Stimulated activated CD4-positive, alpha-beta T cell treated with anti-CD3 and anti-CD28 coated beads, TNF-alpha, amount 100 ng/mL, for 24 hours (primary cell): ENCODE results near the gene LMAN2L.
"Not testable (repeated sequence)": the region's sequence is repeated elsewhere in the genome, so short reads cannot be mapped to it uniquely, and the experiment has no call there.

Source experiments
- DNase-seq, 3 experiments: peaks; one replicate each; pipeline ENCODE4 v3.0.0-alpha.2; 2020; ENCODE audit warnings: low read depth in 3 of 3

LMAN2L gene

DNA sequence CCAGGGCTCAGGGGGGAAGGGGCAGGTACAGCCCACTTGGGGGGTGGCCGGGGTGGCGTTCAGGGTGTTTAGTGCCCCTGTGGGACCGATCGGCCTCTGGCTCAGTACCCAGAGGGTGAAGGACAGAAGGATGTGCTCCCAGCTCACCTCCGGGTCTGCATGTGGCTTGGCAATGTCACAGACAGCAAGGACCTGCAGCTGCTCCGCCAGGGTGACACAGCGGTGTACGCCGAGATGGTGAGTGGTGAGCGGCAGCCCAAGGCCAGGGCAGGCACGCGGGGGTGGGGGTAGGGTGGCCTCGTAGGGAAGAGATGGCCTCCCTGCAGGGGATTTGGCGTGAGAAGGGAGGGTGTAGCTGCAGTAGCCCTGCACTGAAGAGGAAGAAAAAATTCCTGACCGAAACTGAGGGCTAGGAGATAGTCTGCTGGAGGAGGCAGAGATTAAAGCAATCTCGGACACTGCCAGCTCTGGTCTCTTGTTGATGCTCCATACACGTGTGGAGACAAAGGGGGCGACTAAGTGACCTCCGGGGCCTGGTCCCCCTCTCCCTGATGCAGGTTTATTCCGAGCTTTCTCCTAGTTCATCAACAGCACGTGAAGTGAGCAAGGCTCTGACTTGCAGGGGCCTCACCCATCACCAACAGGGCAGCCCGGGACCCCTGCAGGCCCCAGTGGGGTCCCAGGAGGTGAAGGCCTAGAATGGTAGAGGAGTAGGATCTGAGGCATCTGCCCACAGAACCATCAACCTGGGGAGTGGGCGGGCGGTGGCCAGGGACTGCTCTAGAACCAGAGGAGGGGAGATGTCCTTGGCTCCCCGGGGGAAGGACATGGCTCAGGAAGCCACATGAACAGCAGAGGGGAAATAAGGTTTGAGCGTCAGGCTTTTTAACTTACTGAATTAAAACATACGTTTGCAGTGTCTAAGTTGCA lies 51.9 kb downstream of the LMAN2L start:
- DNase-seq = no peak

DNA sequence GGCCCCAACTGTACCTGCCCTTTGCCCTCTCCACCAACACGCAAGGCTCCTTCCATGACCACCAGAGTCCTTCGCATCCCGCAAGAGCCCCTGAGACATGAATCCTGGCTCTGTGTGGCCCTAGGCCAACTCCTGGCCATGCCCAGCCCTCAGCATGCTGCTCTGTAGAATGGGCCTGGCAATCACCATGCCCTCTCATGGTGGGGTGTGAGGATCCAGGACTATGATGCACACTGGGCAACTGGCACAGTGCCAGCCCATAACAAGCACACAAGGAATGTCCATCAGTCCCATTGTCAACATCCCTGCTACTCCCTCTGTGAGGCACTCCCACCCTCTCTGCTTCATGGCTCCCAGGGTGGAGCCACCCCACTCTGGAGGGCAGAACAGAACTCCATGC lies 52.6 kb downstream of the LMAN2L start:
- DNase-seq = no peak

DNA sequence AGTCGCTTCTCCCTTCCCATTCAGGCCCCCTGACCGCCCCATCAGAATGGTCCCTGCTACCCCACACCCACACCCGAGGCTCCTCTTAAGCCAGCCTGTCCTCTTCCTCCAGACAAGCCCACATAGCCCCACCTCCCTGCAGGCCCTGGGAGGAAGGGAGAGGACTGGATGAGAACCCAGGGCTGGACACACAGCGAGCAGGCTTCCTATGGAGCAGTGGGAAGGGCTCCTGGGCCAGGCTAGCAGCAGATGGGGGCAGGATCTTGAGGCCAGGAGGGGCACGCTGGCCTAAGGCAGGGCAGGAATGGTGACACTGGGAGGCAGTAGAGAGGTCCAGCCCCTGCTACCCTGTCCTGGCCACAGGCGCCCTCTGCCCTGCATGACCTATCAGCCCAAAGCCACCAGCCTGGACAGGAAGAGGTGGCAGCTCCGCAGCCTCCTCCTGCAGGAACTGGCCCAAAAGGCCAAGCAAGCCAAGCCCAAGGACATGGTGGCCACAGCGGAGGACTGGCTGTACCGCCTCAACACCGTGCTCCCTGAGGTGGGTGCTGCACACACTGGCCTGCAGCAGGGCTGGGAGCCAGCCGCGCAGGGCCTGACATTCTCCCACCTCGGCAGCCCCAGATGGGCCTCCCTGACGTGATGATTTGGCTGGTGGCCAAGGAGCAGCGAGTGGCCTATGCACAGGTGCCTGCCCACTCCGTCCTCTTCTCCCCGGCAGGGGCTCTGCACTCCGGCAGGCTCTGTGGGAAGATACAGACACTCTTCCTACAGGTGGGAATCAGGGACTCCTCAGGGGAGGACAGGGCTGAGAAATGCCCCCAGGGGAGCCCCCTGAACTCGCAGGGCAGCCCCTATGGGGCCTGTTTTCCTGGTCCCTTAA lies 54.0 kb downstream of the LMAN2L start:
- no peak for DNase-seq

DNA sequence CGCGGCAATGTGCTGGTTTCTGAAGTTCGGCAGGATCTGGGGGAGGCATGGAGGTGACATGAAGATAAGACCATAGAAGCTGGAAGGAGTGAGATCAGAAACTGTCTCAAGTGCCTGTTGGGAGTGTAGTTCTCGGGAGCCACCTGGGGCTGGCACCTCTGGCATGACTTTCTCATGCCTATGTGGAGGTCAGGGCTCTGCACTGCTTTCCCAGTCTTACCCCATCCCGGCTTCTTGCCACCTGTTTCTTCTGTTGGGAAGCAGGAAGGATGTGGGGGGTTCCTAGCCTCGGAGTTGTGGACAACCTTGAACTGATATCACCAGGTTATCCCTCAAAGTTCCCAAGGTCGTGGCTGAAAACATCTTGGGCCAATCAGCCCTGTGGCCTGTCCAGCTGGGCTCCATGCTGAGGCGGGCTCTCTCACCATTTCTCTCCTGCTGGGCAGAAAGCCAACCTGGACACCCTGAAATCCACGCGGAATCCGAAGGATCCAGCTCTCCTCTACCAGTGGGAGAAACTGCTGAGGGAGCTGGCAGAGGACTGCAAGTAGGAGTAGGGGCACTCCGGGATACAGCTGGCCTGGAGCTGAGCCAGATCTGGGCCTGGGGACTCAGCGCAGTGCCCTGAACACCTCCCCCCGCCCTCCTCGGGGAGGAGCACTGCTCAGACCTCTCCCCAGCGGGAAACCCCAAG lies 54.8 kb downstream of the LMAN2L start:
- no peak for DNase-seq

DNA sequence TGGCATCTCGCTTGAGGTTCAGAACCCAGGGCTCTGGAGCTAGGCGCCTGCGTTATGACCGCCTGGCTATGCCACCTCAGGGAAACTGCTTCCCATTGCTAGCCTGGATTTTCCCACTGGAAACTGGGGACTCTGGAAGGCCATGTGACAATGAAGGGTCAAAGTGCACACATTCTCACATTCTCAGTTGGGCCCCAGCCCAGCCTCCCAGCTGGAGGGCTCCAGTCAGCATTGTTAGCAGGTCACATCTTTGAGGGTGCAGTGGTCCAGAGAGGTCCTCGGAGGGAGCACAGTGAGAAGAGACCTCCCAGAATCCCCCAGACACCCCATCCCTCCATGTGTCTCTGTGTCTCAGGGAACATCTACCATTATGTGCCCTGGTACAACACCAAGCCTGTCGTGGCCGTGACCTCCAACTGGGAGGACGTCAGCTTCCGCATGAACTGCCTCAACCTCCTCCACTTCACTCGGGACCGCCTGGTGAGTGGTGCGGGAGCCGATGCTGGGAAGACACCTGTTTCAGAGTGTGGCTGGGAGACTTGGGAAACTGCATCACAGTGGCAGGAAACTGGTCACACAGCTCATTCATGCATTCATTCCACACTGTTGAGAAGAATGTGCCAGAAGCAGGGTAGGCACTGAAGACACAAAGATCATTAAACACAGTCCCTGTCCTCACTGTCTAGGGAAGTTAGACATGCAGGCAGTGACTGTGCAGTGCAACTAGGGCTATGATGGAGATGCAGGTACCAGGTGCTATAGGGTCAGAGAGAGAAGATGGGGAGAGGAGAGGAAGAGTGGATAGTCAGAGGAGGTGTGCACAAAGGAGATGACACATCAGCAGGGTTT lies 55.7 kb downstream of the LMAN2L start:
- no peak for DNase-seq

DNA sequence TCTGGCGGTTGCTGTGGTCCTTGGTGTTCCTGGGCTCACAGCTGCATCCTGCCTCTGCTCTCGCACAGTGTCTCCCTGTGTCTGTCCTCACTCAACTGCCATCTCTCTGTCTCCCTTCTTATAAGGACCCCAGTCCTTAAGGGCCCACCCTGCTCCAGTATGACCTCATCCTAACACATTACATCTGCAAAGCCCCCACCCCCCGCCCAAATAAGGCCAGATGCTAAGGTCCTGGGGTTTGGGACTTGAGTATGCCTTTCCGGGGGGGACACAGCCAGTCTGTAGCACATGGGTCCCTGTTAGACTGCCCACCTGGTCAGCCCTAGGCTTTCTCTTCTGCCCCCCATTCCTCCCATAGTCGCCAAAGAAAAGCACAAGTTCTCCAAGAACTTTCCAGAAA lies 56.6 kb downstream of the LMAN2L start:
- no peak for DNase-seq

DNA sequence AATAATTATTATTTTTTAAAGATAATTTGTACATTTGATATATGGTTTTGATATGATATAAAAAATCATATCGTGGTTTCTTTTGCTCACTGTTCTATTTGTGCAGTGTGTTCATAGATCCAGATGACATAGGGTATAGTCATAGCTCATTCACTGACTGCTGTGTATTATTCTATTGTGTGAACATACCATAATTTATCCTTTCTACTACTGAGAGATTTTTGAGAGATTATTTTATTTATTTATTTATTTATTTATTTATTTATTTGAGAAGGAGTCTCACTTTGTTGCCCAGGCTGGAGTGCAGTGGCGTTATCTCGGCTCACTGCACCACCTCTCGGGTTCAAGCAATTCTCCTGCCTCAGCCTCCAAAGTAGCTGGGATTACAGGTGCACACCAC lies 58.3 kb downstream of the LMAN2L start:
- no peak for DNase-seq

DNA sequence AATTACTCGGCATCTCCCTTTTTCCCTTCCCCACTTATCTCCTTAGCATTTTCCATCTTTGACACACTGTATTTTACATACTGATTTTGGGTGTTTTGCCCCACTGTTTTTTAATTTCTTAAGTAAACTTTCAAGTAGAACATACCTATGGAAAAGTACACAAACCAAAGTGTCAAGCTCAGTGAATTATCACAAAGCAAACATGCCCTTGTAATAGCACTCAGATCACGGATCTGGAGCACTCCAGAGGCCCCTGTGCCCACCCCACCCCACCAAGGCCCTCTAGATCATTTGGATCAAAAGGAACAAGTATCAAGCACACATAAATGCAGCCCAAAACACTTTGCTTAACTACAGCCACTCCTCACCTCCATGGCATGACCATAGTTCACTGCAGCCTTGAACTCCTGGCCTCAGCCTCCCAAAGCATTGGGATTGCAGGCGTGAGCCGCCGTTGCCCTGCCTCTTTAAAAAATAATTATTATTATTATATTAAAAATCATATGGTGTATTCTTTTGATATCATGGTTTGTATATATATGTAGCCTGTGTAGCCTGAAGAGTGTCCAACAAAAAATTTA lies 59.2 kb downstream of the LMAN2L start:
- DNase-seq = no peak

DNA sequence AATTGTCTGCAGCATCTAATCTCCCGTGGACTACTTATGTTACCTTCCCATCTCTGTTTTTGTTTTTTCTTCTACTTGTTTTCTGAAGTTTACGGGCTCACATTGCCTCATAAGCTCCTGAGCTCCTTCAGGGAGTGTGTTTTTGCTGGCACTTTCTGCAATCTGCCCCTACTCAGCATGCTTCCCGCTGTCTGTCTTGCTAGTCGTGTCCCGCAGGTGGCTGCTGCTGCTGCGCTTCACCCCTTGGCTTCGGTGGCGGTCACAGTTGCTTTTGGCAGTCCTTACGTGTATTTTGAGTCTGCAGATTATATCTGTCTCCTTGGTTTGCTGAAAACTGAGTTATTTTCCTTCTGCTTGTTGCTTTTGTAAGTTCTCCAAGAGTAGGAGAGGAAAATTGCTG lies 60.0 kb downstream of the LMAN2L start:
- no peak for DNase-seq

DNA sequence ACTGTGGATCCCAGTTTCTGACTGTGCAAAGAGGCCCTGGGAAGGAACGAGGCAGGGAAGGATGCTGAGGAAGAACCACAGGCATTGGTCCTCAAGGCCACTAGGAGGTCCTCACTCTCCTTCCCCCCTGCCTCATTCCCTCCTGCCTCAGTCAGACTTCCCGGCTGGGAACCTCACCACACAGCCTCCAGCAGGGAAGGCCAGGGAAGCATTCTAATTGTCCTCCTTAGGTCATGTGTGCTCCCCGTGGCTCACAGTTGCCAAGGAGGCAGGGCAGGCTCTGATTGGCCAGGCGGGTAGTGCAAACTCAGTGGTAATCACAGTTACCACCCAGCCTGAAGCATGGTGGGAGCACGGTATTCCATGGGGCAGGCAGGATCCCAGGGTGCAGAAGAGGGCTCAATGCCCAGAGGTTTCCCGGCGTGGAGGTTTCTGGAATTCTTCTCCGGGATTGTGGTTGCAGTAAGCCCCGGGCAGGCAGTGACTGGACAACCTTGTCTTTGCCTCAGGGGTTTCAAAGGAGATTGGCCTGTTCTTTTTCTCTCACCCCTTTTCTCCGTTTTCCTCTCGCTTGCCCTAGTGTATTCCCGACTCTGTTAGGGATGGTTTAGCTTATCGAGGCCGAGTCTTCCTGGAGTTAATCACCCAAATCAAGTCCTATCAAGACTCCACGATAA lies 70.2 kb downstream of the LMAN2L start:
- DNase-seq = no peak

DNA sequence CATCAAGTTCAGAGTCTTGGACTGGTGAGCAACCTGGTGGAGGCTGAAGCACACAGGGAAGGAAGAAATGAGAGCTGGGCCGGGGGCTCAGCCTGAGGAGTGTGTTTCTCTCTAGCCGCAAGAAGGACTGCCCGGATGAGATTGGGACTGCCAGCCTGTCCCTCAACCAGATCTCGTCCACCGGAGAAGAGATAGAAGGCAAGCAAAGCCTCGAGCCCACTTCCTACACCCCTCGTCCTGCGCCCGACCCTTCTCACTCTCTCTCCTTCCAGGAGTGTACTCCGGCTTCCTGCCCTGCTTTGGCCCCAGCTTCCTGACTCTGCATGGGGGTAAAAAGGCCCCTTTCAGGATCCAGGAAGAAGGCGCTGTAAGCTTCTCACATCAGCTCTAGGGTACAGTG lies 71.1 kb downstream of the LMAN2L start:
- DNase-seq = no peak

DNA sequence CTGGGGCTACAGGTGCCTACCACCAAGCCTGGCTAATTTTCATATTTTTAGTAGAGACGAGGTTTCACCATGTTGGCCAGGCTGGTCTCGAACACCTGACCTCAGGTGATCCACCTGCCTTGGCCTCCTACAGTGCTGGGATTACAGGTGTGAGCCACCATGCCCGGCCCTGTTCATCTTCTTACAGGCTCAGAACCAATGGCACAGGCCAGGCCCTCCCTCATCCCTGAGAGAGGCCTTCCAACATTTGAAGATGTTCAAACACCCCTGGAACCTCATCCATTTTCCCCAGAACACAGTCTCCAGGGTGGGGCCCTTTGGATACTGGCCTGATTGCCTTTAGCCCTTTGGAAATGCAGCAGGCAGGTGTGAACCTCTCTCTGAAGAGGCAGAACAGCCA lies 74.1 kb downstream of the LMAN2L start:
- not testable (repeated sequence) for DNase-seq

DNA sequence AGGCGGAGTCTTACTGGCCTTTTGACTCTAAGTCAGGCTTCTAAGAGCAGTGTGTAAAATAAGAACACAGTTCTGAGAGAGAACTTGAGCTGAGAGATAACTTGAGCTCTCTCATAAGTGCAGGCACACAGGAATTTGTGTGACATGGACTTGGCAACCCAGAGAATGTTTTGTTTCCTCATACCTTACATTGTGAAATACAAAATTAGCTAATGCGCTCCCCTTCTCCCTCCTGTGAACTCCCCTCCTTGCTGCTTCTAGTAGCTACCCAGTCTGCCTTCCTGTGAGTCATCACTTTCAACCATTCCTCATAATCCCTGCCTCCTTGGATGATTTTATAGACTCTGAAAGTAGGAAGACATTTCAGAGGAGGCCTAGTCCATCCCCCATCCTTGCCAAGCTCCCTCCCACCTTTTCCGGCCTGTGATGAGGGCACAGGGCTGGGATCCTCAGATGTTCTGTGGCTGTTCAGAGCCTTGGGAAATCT lies 74.7 kb downstream of the LMAN2L start:
- no peak for DNase-seq

DNA sequence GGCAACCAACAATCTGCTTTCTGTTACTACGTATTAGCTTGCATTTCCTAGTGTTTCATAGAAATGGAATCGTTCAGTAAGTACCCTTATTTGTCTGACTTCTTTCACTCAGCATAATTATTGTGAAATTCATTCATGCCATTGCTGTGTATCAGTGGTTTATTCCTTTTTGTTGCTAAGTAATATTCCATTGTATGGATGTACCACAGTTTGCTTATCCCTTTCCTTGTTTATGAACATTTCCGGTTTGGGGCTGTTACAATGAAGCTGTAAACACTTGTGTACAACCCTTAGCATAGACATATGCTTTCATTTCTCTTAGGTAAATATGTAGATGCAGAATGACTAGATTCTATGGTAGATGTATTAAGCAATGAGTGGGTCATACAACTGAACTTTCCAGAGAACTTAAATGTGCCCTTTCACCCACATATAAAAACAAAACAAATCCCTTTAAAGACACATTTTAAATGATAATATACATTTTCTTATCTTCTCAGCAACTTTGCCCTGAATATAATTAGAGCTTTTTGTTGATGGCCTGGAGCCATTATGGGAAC lies 75.4 kb downstream of the LMAN2L start:
- DNase-seq = no peak

DNA sequence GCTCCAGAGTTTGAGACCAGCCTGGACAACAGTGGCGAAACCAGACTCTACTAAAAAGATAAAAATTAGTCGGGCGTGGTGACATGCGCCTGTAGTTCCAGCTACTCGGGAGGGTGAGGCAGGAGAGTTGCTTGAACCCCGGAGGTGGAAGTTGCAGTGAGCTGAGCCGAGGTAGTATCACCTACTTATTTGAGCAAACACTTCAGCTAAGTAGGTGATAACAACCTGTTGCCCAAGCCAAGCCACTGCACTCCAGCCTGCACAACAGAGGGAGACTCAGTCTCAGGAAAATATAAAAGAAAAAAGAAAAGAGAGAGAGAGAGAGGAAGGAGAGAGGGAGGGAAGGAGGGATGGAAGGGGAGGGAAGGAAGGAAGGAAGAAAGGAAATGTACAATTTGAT lies 76.0 kb downstream of the LMAN2L start:
- DNase-seq = no peak

DNA sequence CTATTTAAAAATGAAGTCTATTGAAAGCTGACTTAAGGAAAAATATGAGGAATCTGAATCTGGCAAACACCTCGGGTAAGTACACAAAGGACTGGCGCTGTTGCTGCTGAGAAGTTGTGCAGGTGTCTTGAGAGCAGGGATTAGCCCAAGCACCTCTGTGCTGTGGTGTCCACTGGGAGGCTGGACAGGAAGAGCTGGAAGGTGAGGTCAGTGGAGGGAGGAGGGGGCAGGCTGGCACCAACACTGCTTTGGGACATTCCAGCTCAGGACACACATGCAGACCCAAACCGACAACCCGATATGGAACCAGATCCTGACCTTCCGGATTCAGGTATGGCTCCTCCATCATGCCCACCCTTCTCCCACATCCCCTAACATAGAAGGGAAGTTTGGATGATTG lies 76.7 kb downstream of the LMAN2L start:
- DNase-seq = no peak

DNA sequence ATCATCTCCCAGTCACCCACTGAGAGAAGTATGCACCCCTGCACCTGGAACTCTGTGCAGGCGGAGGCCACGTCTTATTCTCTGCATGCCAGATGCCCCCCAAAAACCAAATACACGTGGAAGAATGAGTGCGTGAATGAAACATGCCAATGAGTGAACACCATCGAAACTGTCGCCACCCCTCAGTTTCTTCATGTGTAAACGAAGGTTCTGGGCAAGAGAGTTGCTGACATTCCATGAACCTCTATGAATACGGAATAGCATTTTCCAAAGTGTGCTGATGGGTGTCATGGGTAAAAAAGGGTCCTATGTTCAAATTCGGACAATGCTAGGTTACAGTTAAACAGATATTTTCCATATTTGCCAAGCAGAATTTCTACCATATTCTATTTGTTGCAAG lies 77.5 kb downstream of the LMAN2L start:
- DNase-seq = no peak

DNA sequence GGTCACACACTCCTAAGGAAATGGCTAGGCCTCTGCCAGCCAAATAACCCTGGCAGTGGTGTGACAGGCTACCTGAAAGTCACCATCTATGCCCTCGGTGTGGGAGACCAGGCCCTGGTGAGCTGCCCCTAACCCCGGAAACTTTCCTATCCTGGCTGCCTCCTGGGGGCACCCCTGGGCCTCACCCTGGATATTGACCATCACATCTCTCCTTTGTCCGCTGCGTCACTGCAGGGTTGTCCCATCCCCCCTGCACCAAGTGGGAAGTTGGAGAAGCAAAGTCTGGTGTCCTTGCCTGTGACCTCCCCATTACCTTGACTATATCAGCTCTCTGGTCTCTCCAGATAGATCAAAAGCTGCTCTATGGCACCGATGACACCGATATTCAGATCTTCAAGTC lies 78.5 kb downstream of the LMAN2L start:
- DNase-seq = no peak

DNA sequence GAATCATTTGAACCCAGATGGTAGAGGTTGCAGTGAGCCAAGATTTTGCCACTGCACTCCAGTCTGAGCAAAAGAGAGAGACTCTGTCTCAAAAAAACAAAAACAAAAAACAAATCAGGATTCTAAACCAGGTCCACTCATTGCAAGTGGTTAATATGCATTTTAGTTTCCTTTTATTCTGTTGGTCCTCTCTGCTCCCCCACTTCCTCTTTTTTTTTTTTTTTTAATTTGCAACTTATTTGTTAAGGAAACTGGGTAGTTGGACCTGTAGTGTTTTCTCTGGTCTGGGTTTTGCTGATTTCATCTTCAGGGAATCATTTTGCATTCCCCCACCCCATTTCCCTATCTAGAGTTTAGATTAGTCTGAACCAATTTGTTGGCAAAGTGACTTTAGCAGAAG lies 83.3 kb downstream of the LMAN2L start:
- no peak for DNase-seq
